ENCODE results near the gene NSUN3. TPM values are rescaled to one million over a fixed set of nuclear protein-coding genes. Genes with fewer than 3 reads are reported as not detected.

Gene NSUN3
- total and polyA plus RNA-seq, 2 of the 8 experiments (the other 6 are each of a cell fraction or from before 2014, with no cell fraction given): 2.1 to 5.1 TPM

DNA sequence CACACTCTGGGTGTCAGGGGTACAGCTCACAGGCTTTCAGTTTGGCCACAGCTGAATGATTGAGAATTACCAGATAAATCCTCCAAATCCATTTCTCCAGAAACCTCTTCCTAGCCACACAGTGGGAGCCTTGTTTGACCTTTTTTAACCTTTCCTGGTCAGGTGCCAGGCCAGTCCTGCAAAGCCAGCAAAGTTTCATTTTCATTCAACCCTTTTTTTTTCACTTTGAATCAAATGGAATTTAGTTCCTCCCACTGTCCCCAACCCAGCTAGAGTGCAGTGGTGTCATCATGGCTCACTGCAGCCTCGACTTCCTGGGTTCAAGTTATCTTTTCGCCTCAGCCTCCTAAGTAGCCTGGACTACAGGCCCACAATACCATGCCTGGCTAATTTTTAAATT is 67.8 kb downstream of the NSUN3 start:
- H2BK120ac ChIP-seq (replicated peaks; ENCODE audit: low read depth, low read length): no peak overlapping the region
- no peak overlapping the region; the same call in 1 of the 2 replicates for H3K18ac ChIP-seq (ENCODE audit: extremely low read depth, low read length)
- no peak overlapping the region for H3K4me3 ChIP-seq (ENCODE audit: extremely low read depth in 1 of 4, insufficient read depth in 2 of 4, low read depth in 3 of 4, low read length in 4 of 4)
- no peak overlapping the region for H3K14ac ChIP-seq (ENCODE audit: insufficient read length)
- CTCF ChIA-PET (ENCODE audit: partially characterized antibody): no interaction called here
- no peak overlapping the region for H4K5ac ChIP-seq (ENCODE audit: insufficient read length, low read depth, low read length)
- H2BK15ac ChIP-seq (ENCODE audit: low read length): no peak overlapping the region
- H3K4me1 ChIP-seq (replicated peaks in 1 of 4; ENCODE audit: control insufficient read depth in 3 of 4, insufficient read depth in 4 of 4, low read length in 3 of 4): peaks cover 0 to 3% (median 2%) of the 10 kb centered on the region in 4 experiments; a peak in 4 of 7 replicates
- no peaks in the 10 kb centered on the region for H3K27me3 ChIP-seq (replicated peaks in 1 of 4; ENCODE audit: control insufficient read depth in 3 of 4, extremely low read depth in 1 of 4, insufficient read depth in 3 of 4, low read length in 3 of 4)
- WGBS, 2 experiments (ENCODE audit: extremely low coverage in 1 of 2, insufficient coverage in 1 of 2, insufficient read length in 1 of 2, insufficient replicate concordance in 2 of 2, low coverage in 1 of 2, low lambda C conversion rate in 2 of 2, missing lambda C conversion rate in 1 of 2): 96% methylated on average over 2 of the region's 2 CpGs; no CpG with 5 or more reads in 1 of the 2 experiments
- H2BK12ac ChIP-seq (ENCODE audit: low read depth, low read length): no peak overlapping the region
- no peak overlapping the region for H2AK5ac ChIP-seq (ENCODE audit: low read depth, low read length)
- no peak overlapping the region for H2BK5ac ChIP-seq (ENCODE audit: low read depth, low read length)
- H3K36me3 ChIP-seq (ENCODE audit: control insufficient read depth in 2 of 4, insufficient read depth in 4 of 4, low read length in 3 of 4): no peaks in the 10 kb centered on the region
- H3K23me2 ChIP-seq (ENCODE audit: low read depth, low read length): no peaks in the 10 kb centered on the region; the same call in 1 of the 2 replicates
- no peak overlapping the region for H2BK20ac ChIP-seq (ENCODE audit: low read length)
- H3K79me2 ChIP-seq (ENCODE audit: control insufficient read depth in 1 of 2, insufficient read depth in 2 of 2, low read length in 2 of 2): no peaks in the 10 kb centered on the region
- H3K79me1 ChIP-seq (ENCODE audit: low read depth, low read length): no peaks in the 10 kb centered on the region
- POLR2A ChIA-PET (ENCODE audit: partially characterized antibody): no interaction called here
- no peak overlapping the region for H3K56ac ChIP-seq (replicated peaks; ENCODE audit: insufficient read length, low read depth, low read length)
- no peaks in the 10 kb centered on the region for H4K20me1 ChIP-seq (replicated peaks in 1 of 2; ENCODE audit: control insufficient read depth in 1 of 2, insufficient read depth in 2 of 2, low read length in 2 of 2)
- H3K9me3 ChIP-seq (ENCODE audit: insufficient read depth in 2 of 2, low read depth in 1 of 2, low read length in 1 of 2): no peaks in the 10 kb centered on the region
- no peak overlapping the region for H4K8ac ChIP-seq (ENCODE audit: extremely low read depth, insufficient read depth, low read length)
- H3K23ac ChIP-seq (ENCODE audit: insufficient read length): no peak overlapping the region
- H4K91ac ChIP-seq (replicated peaks; ENCODE audit: insufficient read length, low read length): no peak overlapping the region
- no peak overlapping the region for H3K27ac ChIP-seq (ENCODE audit: low read depth, low read length)
- DNase-seq (ENCODE audit: low read depth in 1 of 2, low spot score in 2 of 2): no peak
- no peak overlapping the region for H3K9ac ChIP-seq (replicated peaks in 1 of 4; ENCODE audit: extremely low read depth in 1 of 4, low read depth in 3 of 4, low read length in 3 of 4)
- H3K4ac ChIP-seq (replicated peaks; ENCODE audit: insufficient read length, low read depth, low read length): no peak overlapping the region
- H2AFZ ChIP-seq (ENCODE audit: low read length): no peak overlapping the region
- no peak for FAIRE-seq
- H3K4me2 ChIP-seq (ENCODE audit: insufficient read depth in 1 of 2, low read depth in 2 of 2, low read length in 2 of 2): no peak overlapping the region
- TF ChIP-seq RBBP5 (IDR thresholded peaks at IDR 0.05; ENCODE audit: borderline replicate concordance, low read depth, low read length): no peak
- no peak for TF ChIP-seq HDAC6 (IDR thresholded peaks at IDR 0.05; ENCODE audit: low read depth, low read length)
- TF ChIP-seq SIN3A (conservative IDR thresholded peaks at IDR 0.05 in 1 of 2, IDR thresholded peaks at IDR 0.05 in 1 of 2; ENCODE audit: low read depth in 1 of 2, low read length in 2 of 2): no peak
